GM12878 (cell line): ENCODE data around the gene TNRC18. TPM values are rescaled to one million over a fixed set of nuclear protein-coding genes. Genes with fewer than 3 reads are reported as not detected.

Experiments used
- ATAC-seq: fragments of 200-7000 bp; cut with Tn5 transposase; 3 replicates; pipeline ENCODE4 v1.9.1; 2020; ENCODE audit warnings: mild to moderate bottlenecking, moderate library complexity
- BruUV-seq: library from RNA; stranded (reverse); fragments of 400-500 nt; replicated peaks from 2 replicates; lab custom pipeline; 2021; lab: Mats Ljungman, UMichigan
- CTCF ChIA-PET: fragments of 300-600 bp; sonication (Branson Sonifier 250); formaldehyde crosslinking; extraction: SDS; loops from one replicate; lab custom pipeline; 2021; ENCODE audit warnings: inconsistent platforms; lab: Yijun Ruan, JAX
- POLR2A ChIA-PET: fragments of 350-600 bp; formaldehyde crosslinking; extraction: SDS; loops from one replicate; lab custom pipeline; 2021; ENCODE audit warnings: inconsistent platforms; lab: Charles Lee
- RAD21 ChIA-PET: fragments of 300-600 bp; sonication (Branson Sonifier 250); formaldehyde crosslinking; loops from one replicate; lab custom pipeline; 2023; ENCODE audit warnings: antibody characterized with exemption; ENCODE audit not compliant: unreplicated experiment; lab: Charles Lee
- SMC1A ChIA-PET: fragments of 300-600 bp; sonication (Branson Sonifier 250); formaldehyde crosslinking; loops from one replicate; lab custom pipeline; 2023; ENCODE audit not compliant: unreplicated experiment, uncharacterized antibody; lab: Charles Lee
- DNase-seq: peaks from one replicate; pipeline ENCODE4 v3.0.0-alpha.2; 2011; ENCODE audit warnings: low read depth, low spot score
- FAIRE-seq: peaks from 3 replicates; lab custom pipeline; 2011; peaks lifted over from hg19 to GRCh38; lab: Jason Lieb, UNC
- H2AFZ ChIP-seq: 2 replicates; pipeline ENCODE4 v1.6.0; 2011; ENCODE audit warnings: low read depth, low read length, control low read depth; ENCODE audit not compliant: control insufficient read depth
- H3K27ac ChIP-seq: 2 replicates; pipeline ENCODE4 v1.5.1; 2011; ENCODE audit warnings: control low read depth; ENCODE audit not compliant: control insufficient read depth, insufficient read depth
- H3K27me3 ChIP-seq, 2 experiments: replicated peaks in 1 of 2; 2 replicates each; pipeline versions ENCODE4 v1.6.0 to v1.6.1; 2011; ENCODE audit warnings: low read length in 1 of 2; ENCODE audit not compliant: control insufficient read depth in 2 of 2, insufficient read depth in 2 of 2
- H3K36me3 ChIP-seq, 2 experiments: 2 replicates each; pipeline ENCODE4 v1.5.1; 2011; ENCODE audit warnings: low read length in 1 of 2; ENCODE audit not compliant: control insufficient read depth in 2 of 2, insufficient read depth in 2 of 2
- H3K4me1 ChIP-seq: 2 replicates; pipeline ENCODE4 v1.6.1; 2011; ENCODE audit warnings: mild to moderate bottlenecking, low read length, moderate library complexity, mixed read lengths; ENCODE audit not compliant: control insufficient read depth, insufficient read depth
- H3K4me2 ChIP-seq: 2 replicates; pipeline ENCODE4 v1.6.0; 2011; ENCODE audit warnings: control low read depth; ENCODE audit not compliant: control insufficient read depth, insufficient read depth
- H3K4me3 ChIP-seq: fragments of 200-600 bp; sonication (generic); 2 replicates; pipeline ENCODE4 v1.5.1; 2016
- H3K79me2 ChIP-seq: 2 replicates; pipeline ENCODE4 v1.6.0; 2011; ENCODE audit warnings: low read length; ENCODE audit not compliant: control insufficient read depth, insufficient read depth
- H3K9ac ChIP-seq: 2 replicates; pipeline ENCODE4 v1.8.0; 2011; ENCODE audit warnings: low read length, control low read depth, mixed read lengths; ENCODE audit not compliant: control insufficient read depth, insufficient read depth
- H3K9me3 ChIP-seq: replicated peaks from 3 replicates; pipeline ENCODE4 v1.5.1; 2011; ENCODE audit warnings: mild to moderate bottlenecking, low read length; ENCODE audit not compliant: control insufficient read depth, insufficient read depth
- H4K20me1 ChIP-seq: 2 replicates; pipeline ENCODE4 v1.6.0; 2011; ENCODE audit not compliant: control insufficient read depth, insufficient read depth
- BCL11A ChIP-seq: IDR thresholded peaks from 2 replicates; pipeline ENCODE4 v1.6.1; 2011; ENCODE audit warnings: low read depth, low read length
- GATAD2B ChIP-seq: fragments of 450-650 bp; conservative IDR thresholded peaks from 2 replicates; pipeline ENCODE4 v1.6.1; 2017; ENCODE audit warnings: low read depth, mild to moderate bottlenecking, moderate library complexity
- MLLT1 ChIP-seq: fragments of 450-650 bp; IDR thresholded peaks from 2 replicates; pipeline ENCODE4 v1.6.1; 2016; ENCODE audit warnings: mild to moderate bottlenecking
- MYB ChIP-seq: fragments of 150-350 bp; IDR thresholded peaks from 2 replicates; pipeline ENCODE4 v1.6.1; 2014; ENCODE audit warnings: mild to moderate bottlenecking, low read depth, low read length, borderline replicate concordance
- POLR2A ChIP-seq: IDR thresholded peaks from 2 replicates; pipeline ENCODE4 v1.6.1; 2011; ENCODE audit warnings: low read depth, mild to moderate bottlenecking, low read length
- SMC3 ChIP-seq: IDR thresholded peaks from 2 replicates; pipeline ENCODE4 v1.6.1; 2011; ENCODE audit warnings: low read length, improper control_type of control experiment, borderline replicate concordance
- WGBS: methylation state at CpG from one replicate; pipeline ENCODE4 v1.1.6; 2016; ENCODE audit warnings: low lambda C conversion rate; ENCODE audit not compliant: insufficient replicate concordance, insufficient coverage; ENCODE audit errors: missing lambda C conversion rate; 5-methylcytosine and 5-hydroxymethylcytosine counted together
- in situ Hi-C: fragments of 300-500 bp; cut with MboI; formaldehyde crosslinking; loops from 9 replicates; pipeline ENCODE4 v1.14.3; 2018; ENCODE audit warnings: mixed read lengths
- intact Hi-C: fragments of 100-400 bp; cut with micrococcal nuclease; formaldehyde crosslinking; loops from one replicate; pipeline ENCODE4 v1.14.2; 2022; ENCODE audit not compliant: unreplicated experiment
- polyA plus RNA-seq, 11 experiments: library from polyadenylated mRNA; depleted of rRNA in 4 of 11; unstranded in 6 of 11; stranded (reverse) in 5 of 11; fragments of >200 nt; fragmentation: Nextera tagmentation in 4 of 11; fragmentation: Illumina TruSeq in 1 of 11; extraction: Ambion mirVana in 4 of 11; extraction: Trizol in 1 of 11; gene quantifications; 1 replicate in 1 of 11; 2 replicates in 10 of 11; pipeline versions ENCODE4 v1.2.1 to v1.2.3, GENCODE V29; 2011 to 2016; ENCODE audit warnings: inconsistent platforms in 2 of 11, missing spikeins in 2 of 11, low read depth in 1 of 11
- total RNA-seq, 4 experiments: library from RNA; depleted of rRNA in 3 of 4; stranded (reverse); fragments of >200 nt in 3 of 4; fragmentation: Illumina TruSeq in 1 of 4; extraction: Trizol in 1 of 4; gene quantifications; 2 replicates each; pipeline versions ENCODE4 v1.2.1 to v1.2.3, GENCODE V29; 2013 to 2021

Gene TNRC18
- total and polyA plus RNA-seq, 10 of the 15 experiments (the other 5 are each of a cell fraction or from before 2014, with no cell fraction given): 0.02 to 31.7 (median 5.4) TPM

- TF ChIP-seq MLLT1 (peak; percentile 94), SMC3 (no peak), GATAD2B (0 out of 2 replicates have a peak, but pooled peaks have one; percentile 19), MYB (no peak)
Measured at GRCh38 chr7:5354460-5355232, 69.0 kb downstream of the TNRC18 start (continued).

- 95% methylated on average over 19 of the region's 19 CpGs for WGBS
- Histone ChIP-seq H3K27me3 (no peaks in the 10 kb centered on the region), H3K79me2 (peaks cover 3% of the 10 kb centered on the region), H3K9ac (no peak overlapping the region), H3K4me2 (no peak overlapping the region), H3K4me3 (no peak overlapping the region), H3K36me3 (peaks cover 4 to 20% of the 10 kb centered on the region in 2 experiments), H2AFZ (no peak overlapping the region), H4K20me1 (no peaks in the 10 kb centered on the region), H3K4me1 (peaks cover 10% of the 10 kb centered on the region), H3K27ac (no peak overlapping the region), H3K9me3 (no peaks in the 10 kb centered on the region)
- intact Hi-C loops: no loop called here
- in situ Hi-C loops: no loop called here
- FAIRE-seq (no peak), ATAC-seq (no peak), DNase-seq (no peak)
- TF ChIP-seq BCL11A (no peak), POLR2A (0 out of 2 replicates have a peak, but pooled peaks have one; percentile 1)
- no TSS peak for BruUV-seq
- SMC1A ChIA-PET: no interaction called here
- RAD21 ChIA-PET: no interaction called here
- CTCF ChIA-PET: no interaction called here
- POLR2A ChIA-PET: no interaction called here
Measured at GRCh38 chr7:5352440-5353010, 71.1 kb downstream of the TNRC18 start.
